HCT116 (cell line): ENCODE measurements around the gene ELMOD1. TPM values are rescaled to one million over a fixed set of nuclear protein-coding genes. Genes with fewer than 3 reads are reported as not detected.

Experiments
- ATAC-seq: fragments of 200-7000 bp; cut with Tn5 transposase; 2 replicates; pipeline ENCODE4 v1.9.1; 2020; ENCODE audit warnings: mild to moderate bottlenecking, moderate library complexity
- BruUV-seq: library from RNA; stranded (reverse); fragments of 400-500 nt; replicated peaks from 2 replicates; lab custom pipeline; 2021; lab: Mats Ljungman, UMichigan
- CTCF ChIA-PET: fragments of 300-600 bp; sonication (Branson Sonifier 250); formaldehyde crosslinking; loops from one replicate; lab custom pipeline; 2021; ENCODE audit warnings: antibody characterized with exemption; lab: Charles Lee
- POLR2A ChIA-PET: fragments of 300-600, 350-600 bp; sonication (Branson Sonifier 250); formaldehyde crosslinking; loops from one replicate; lab custom pipeline; 2021; ENCODE audit warnings: antibody characterized with exemption; lab: Charles Lee
- RAD21 ChIA-PET, 2 experiments: fragments of 300-600 bp; sonication (Branson Sonifier 250); formaldehyde crosslinking; loops; one replicate each; lab custom pipeline; 2023; ENCODE audit warnings: low total read pairs in 2 of 2; ENCODE audit not compliant: uncharacterized antibody in 2 of 2, unreplicated experiment in 2 of 2, low non-redundant PET in 1 of 2; lab: Charles Lee
- DNase-seq: peaks from one replicate; pipeline ENCODE4 v3.0.0-alpha.2; 2010; ENCODE audit warnings: low read depth, low spot score
- H2AFZ ChIP-seq: fragments of 200-600 bp; shearing (Covaris generic), sonication (generic); 2 replicates; pipeline ENCODE4 v1.6.1; 2017; ENCODE audit warnings: low read depth, mixed run types, mixed read lengths, antibody characterized with exemption, low read length; ENCODE audit not compliant: poor library complexity, severe bottlenecking
- H3K27ac ChIP-seq: 2 replicates; pipeline ENCODE4 v1.5.1; 2012; ENCODE audit warnings: low read depth, low read length
- H3K27me3 ChIP-seq: fragments of 200-600 bp; sonication (generic); 2 replicates; pipeline ENCODE4 v1.6.1; 2016; ENCODE audit warnings: mixed run types, low read length, mixed read lengths; ENCODE audit not compliant: insufficient read depth
- H3K36me3 ChIP-seq, 2 experiments: fragments of 200-500 bp in 1 of 2; fragments of 200-600 bp in 1 of 2; sonication (Bioruptor generic) in 1 of 2; sonication (generic) in 1 of 2; 2 replicates each; pipeline versions ENCODE4 v1.5.1 to v1.6.1; 2014 to 2016; ENCODE audit warnings: low read length in 2 of 2, inconsistent platforms in 1 of 2, mixed read lengths in 1 of 2, mixed run types in 1 of 2; ENCODE audit not compliant: insufficient read depth in 2 of 2, control insufficient read depth in 1 of 2
- H3K4me1 ChIP-seq, 2 experiments: fragments of 200-600 bp in 1 of 2; sonication (generic) in 1 of 2; 2 replicates each; pipeline versions ENCODE4 v1.5.1 to v1.6.1; 2012 to 2017; ENCODE audit warnings: low read length in 2 of 2, inconsistent platforms in 1 of 2, mild to moderate bottlenecking in 1 of 2, mixed read lengths in 1 of 2, mixed run types in 1 of 2, moderate library complexity in 1 of 2; ENCODE audit not compliant: insufficient read depth in 2 of 2, control insufficient read depth in 1 of 2
- H3K4me2 ChIP-seq: fragments of 200-600 bp; sonication (generic); 2 replicates; pipeline ENCODE4 v1.6.1; 2017; ENCODE audit warnings: mixed run types, low read length, mixed read lengths
- H3K4me3 ChIP-seq, 2 experiments: fragments of 200-600 bp in 1 of 2; sonication (generic) in 1 of 2; replicated peaks in 1 of 2; 2 replicates each; pipeline ENCODE4 v1.5.1; 2011 to 2016; ENCODE audit warnings: low read length in 2 of 2, control low read depth in 1 of 2, low read depth in 1 of 2, mild to moderate bottlenecking in 1 of 2, mixed read lengths in 1 of 2, mixed run types in 1 of 2
- H3K79me2 ChIP-seq: fragments of 200-600 bp; sonication (generic); 2 replicates; pipeline ENCODE4 v1.6.1; 2017; ENCODE audit warnings: mild to moderate bottlenecking, mixed run types, low read length, moderate library complexity, mixed read lengths; ENCODE audit not compliant: insufficient read depth
- H3K9ac ChIP-seq: fragments of 200-600 bp; sonication (generic); 2 replicates; pipeline ENCODE4 v1.6.1; 2016; ENCODE audit warnings: low read length, mixed read lengths
- H3K9me2 ChIP-seq: fragments of 200-600 bp; sonication (generic), shearing (Covaris generic); 2 replicates; pipeline ENCODE4 v1.6.1; 2017; ENCODE audit warnings: mixed run types, mild to moderate bottlenecking, moderate library complexity; ENCODE audit not compliant: insufficient read depth
- H3K9me3 ChIP-seq, 2 experiments: fragments of 200-500 bp in 1 of 2; fragments of 200-600 bp in 1 of 2; sonication (Bioruptor generic) in 1 of 2; sonication (generic) in 1 of 2; 2 replicates each; pipeline ENCODE4 v1.6.1; 2014 to 2017; ENCODE audit warnings: low read length in 2 of 2, mixed read lengths in 2 of 2, inconsistent platforms in 1 of 2, low read depth in 1 of 2, mild to moderate bottlenecking in 1 of 2, mixed run types in 1 of 2, moderate library complexity in 1 of 2; ENCODE audit not compliant: control insufficient read depth in 1 of 2, insufficient read depth in 1 of 2
- H4K20me1 ChIP-seq: fragments of 200-600 bp; sonication (generic), shearing (Covaris generic); 2 replicates; pipeline ENCODE4 v1.6.1; 2017; ENCODE audit warnings: mixed run types, mild to moderate bottlenecking, moderate library complexity; ENCODE audit not compliant: insufficient read depth
- ATF3 ChIP-seq: IDR thresholded peaks from 2 replicates; pipeline ENCODE4 v1.6.1; 2012
- CEBPB ChIP-seq: IDR thresholded peaks from 2 replicates; pipeline ENCODE4 v1.6.1; 2012; ENCODE audit warnings: low read depth
- CTCF ChIP-seq, 3 experiments: fragments of 200-600 bp in 1 of 3; sonication (generic) in 1 of 3; IDR thresholded peaks in 2 of 3; conservative IDR thresholded peaks in 1 of 3; 2 replicates each; pipeline ENCODE4 v1.5.1; 2012 to 2017; ENCODE audit warnings: low read depth in 2 of 3, low read length in 2 of 3, antibody characterized with exemption in 1 of 3, borderline replicate concordance in 1 of 3, control low read depth in 1 of 3, mild to moderate bottlenecking in 1 of 3, mixed read lengths in 1 of 3, mixed run types in 1 of 3, moderate library complexity in 1 of 3; ENCODE audit not compliant: insufficient read depth in 1 of 3
- EGR1 ChIP-seq: IDR thresholded peaks from 2 replicates; pipeline ENCODE4 v1.6.1; 2012; ENCODE audit warnings: low read depth
- ELF1 ChIP-seq: IDR thresholded peaks from 2 replicates; pipeline ENCODE4 v1.6.1; 2012; ENCODE audit warnings: low read depth, borderline replicate concordance
- EZH2 ChIP-seq: fragments of 200-600 bp; sonication (generic); IDR thresholded peaks from 2 replicates; pipeline ENCODE4 v1.6.1; 2017; ENCODE audit warnings: antibody characterized with exemption, mixed run types
- EZH2phosphoT487 ChIP-seq: fragments of 200-600 bp; IDR thresholded peaks from 2 replicates; pipeline ENCODE4 v1.6.1; 2018; ENCODE audit warnings: antibody characterized with exemption, borderline replicate concordance
- FOSL1 ChIP-seq: IDR thresholded peaks from 2 replicates; pipeline ENCODE4 v1.6.1; 2012; ENCODE audit warnings: low read depth
- JUND ChIP-seq: IDR thresholded peaks from 2 replicates; pipeline ENCODE4 v1.6.1; 2012
- MAX ChIP-seq: IDR thresholded peaks from 2 replicates; pipeline ENCODE4 v1.6.1; 2012
- POLR2A ChIP-seq: IDR thresholded peaks from 2 replicates; pipeline ENCODE4 v1.7.0; 2011; ENCODE audit warnings: borderline replicate concordance; ENCODE audit not compliant: insufficient read depth, insufficient read length; ENCODE audit errors: extremely low read depth
- POLR2AphosphoS5 ChIP-seq: IDR thresholded peaks from 2 replicates; pipeline ENCODE4 v1.6.1; 2011; ENCODE audit warnings: mild to moderate bottlenecking, low read depth, low read length, moderate library complexity
- RAD21 ChIP-seq: IDR thresholded peaks from 2 replicates; pipeline ENCODE4 v1.6.1; 2012; ENCODE audit warnings: low read depth, mild to moderate bottlenecking
- REST ChIP-seq: IDR thresholded peaks from 2 replicates; pipeline ENCODE4 v1.6.1; 2012; ENCODE audit warnings: low read depth
- SIN3A ChIP-seq: IDR thresholded peaks from 2 replicates; pipeline ENCODE4 v1.6.1; 2012; ENCODE audit warnings: low read depth
- SP1 ChIP-seq: IDR thresholded peaks from 2 replicates; pipeline ENCODE4 v1.6.1; 2012; ENCODE audit warnings: low read depth
- YY1 ChIP-seq: IDR thresholded peaks from 2 replicates; pipeline ENCODE4 v1.6.1; 2011; ENCODE audit warnings: low read length, low read depth, moderate library complexity, mild to moderate bottlenecking; ENCODE audit not compliant: insufficient replicate concordance; ENCODE audit errors: extremely low read depth
- ZFX ChIP-seq: fragments of 450-650 bp; IDR thresholded peaks from 2 replicates; pipeline ENCODE4 v1.6.1; 2017
- ZNF274 ChIP-seq: fragments of 200-500 bp; sonication (Bioruptor generic); IDR thresholded peaks from 2 replicates; pipeline ENCODE4 v1.6.1; 2014; ENCODE audit warnings: mild to moderate bottlenecking, low read depth, low read length, inconsistent platforms
- intact Hi-C: fragments of 100-400 bp; cut with micrococcal nuclease; formaldehyde crosslinking; loops from 2 replicates; pipeline ENCODE4 v1.10.0; 2022
- total RNA-seq: library from RNA; stranded (reverse); gene quantifications from one replicate; pipeline ENCODE4 v1.2.1, GENCODE V29; 2021; ENCODE audit not compliant: unreplicated experiment

Gene ELMOD1
- total RNA-seq, 1 experiment from 2014 or later: 2.9 TPM

- TF ChIP-seq POLR2AphosphoS5 (no peak), FOSL1 (no peak), ELF1 (no peak), EZH2phosphoT487 (no peak), SP1 (no peak), CEBPB (no peak), CTCF (IDR thresholded peaks at IDR 0.05 in 2 of 3, conservative IDR thresholded peaks at IDR 0.05 in 1 of 3; ENCODE audit: borderline replicate concordance in 1 of 3, insufficient read depth in 1 of 3, low read depth in 2 of 3, low read length in 2 of 3) (no peak), EZH2 (no peak), POLR2A (no peak), MAX (no peak), YY1 (no peak)
Observed at GRCh38 chr11:107705027-107705426, 114.1 kb downstream of the ELMOD1 start (continued).

- DNase-seq: no peak
- ATAC-seq: no peak
- Histone ChIP-seq H3K27ac (no peak overlapping the region), H2AFZ (no peak overlapping the region), H3K4me2 (no peak overlapping the region), H3K27me3 (no peaks in the 10 kb centered on the region), H3K9me2 (no peaks in the 10 kb centered on the region), H3K36me3 (no peaks in the 10 kb centered on the region), H3K4me3 (no peak overlapping the region), H3K9ac (no peak overlapping the region), H4K20me1 (no peaks in the 10 kb centered on the region), H3K4me1 (peaks cover 0 to 5% of the 10 kb centered on the region in 2 experiments; a peak in 1 of 4 replicates), H3K9me3 (no peaks in the 10 kb centered on the region), H3K79me2 (no peaks in the 10 kb centered on the region)
- ChIA-PET POLR2A (no interaction called here), RAD21 (no interaction called here), CTCF (no interaction called here)
- intact Hi-C loops: no loop called here
- BruUV-seq: no TSS peak
- TF ChIP-seq REST (no peak), MAX (no peak), RAD21 (no peak), ATF3 (no peak), YY1 (no peak), FOSL1 (no peak), JUND (no peak), ZFX (no peak), SP1 (no peak), ZNF274 (no peak), EGR1 (no peak), SIN3A (no peak)
Observed at GRCh38 chr11:107706531-107706930, 115.6 kb downstream of the ELMOD1 start.
